Measurements from ENCODE around the gene C3AR1. TPM values are rescaled to one million over a fixed set of nuclear protein-coding genes. Genes with fewer than 3 reads are reported as not detected.

C3AR1 gene
- total and polyA plus RNA-seq, 4 donors = 1.5 to 8.8 (median 5.0) TPM

DNA sequence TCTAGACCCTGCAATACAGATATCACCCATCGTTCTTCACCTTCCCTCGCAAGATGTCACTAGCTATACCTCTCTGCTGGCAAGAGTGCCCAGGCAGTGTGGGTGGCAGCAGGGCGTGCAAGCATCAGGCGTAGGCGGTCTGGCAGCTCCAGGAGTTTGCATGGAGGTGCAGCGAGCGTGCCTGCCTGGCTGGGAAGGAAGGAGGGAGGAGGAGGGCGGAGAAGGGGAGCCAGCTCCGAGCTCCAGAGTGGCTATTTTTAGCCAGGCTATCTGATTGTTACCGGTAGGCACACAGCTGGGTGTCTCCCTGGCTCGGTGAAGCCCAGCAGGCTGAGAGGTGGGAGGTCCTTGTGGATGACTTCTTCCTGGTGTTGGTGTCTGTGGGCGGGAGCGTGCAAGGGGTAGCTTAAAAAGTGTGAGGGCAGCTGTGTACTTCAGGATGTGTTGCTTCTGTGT is 27.5 kb downstream of the C3AR1 start:
- Histone ChIP-seq H3K36me3 (ENCODE audit: control insufficient read depth in 4 of 4, insufficient read depth in 3 of 4, low read depth in 1 of 4, low read length in 3 of 4) (peaks cover 3 to 31% (median 19%) of the 10 kb centered on the region in 4 donors), H3K9me3 (ENCODE audit: control insufficient read depth in 4 of 4, low read length in 3 of 4) (no peaks in the 10 kb centered on the region), H3K27me3 (ENCODE audit: control insufficient read depth in 4 of 4, insufficient read depth in 4 of 4, low read length in 3 of 4) (no peaks in the 10 kb centered on the region), H3K4me3 (ENCODE audit: low read depth in 1 of 3, low read length in 3 of 3) (no peak overlapping the region), H3K27ac (ENCODE audit: low read depth in 1 of 2, low read length in 2 of 2) (no peak overlapping the region), H3K9ac (ENCODE audit: low read depth in 1 of 2, low read length in 2 of 2) (no peak overlapping the region), H3K4me1 (ENCODE audit: control insufficient read depth in 4 of 4, insufficient read depth in 4 of 4, low read length in 3 of 4) (peaks cover 4 to 46% (median 36%) of the 10 kb centered on the region in 4 donors)
- WGBS = 48% methylated on average over 13 of the region's 13 CpGs
- TF ChIP-seq NR2F2 (IDR thresholded peaks at IDR 0.05) (no peak), FOXA1 (IDR thresholded peaks at IDR 0.05) (no peak), SP1 (IDR thresholded peaks at IDR 0.05) (no peak), GABPA (IDR thresholded peaks at IDR 0.05 in 1 of 2, conservative IDR thresholded peaks at IDR 0.05 in 1 of 2) (no peak), JUND (IDR thresholded peaks at IDR 0.05) (no peak), HNF4G (IDR thresholded peaks at IDR 0.05) (no peak), HNF4A (conservative IDR thresholded peaks at IDR 0.05) (no peak), REST (IDR thresholded peaks at IDR 0.05) (no peak), RAD21 (IDR thresholded peaks at IDR 0.05) (no peak), YY1 (IDR thresholded peaks at IDR 0.05) (no peak), FOXA2 (IDR thresholded peaks at IDR 0.05) (no peak), TAF1 (conservative IDR thresholded peaks at IDR 0.05) (no peak), ZBTB33 (IDR thresholded peaks at IDR 0.05) (no peak), EGR1 (IDR thresholded peaks at IDR 0.05; ENCODE audit: low read depth in 2 of 2) (no peak), CTCF (IDR thresholded peaks at IDR 0.05; ENCODE audit: low read depth, low read length, missing input control) (no peak)
- TF ChIP-seq, protein P1, sequence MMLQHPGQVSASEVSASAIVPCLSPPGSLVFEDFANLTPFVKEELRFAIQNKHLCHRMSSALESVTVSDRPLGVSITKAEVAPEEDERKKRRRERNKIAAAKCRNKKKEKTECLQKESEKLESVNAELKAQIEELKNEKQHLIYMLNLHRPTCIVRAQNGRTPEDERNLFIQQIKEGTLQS (IDR thresholded peaks at IDR 0.05) = no peak
- DNase-seq (ENCODE audit: low spot score) = no peak

DNA sequence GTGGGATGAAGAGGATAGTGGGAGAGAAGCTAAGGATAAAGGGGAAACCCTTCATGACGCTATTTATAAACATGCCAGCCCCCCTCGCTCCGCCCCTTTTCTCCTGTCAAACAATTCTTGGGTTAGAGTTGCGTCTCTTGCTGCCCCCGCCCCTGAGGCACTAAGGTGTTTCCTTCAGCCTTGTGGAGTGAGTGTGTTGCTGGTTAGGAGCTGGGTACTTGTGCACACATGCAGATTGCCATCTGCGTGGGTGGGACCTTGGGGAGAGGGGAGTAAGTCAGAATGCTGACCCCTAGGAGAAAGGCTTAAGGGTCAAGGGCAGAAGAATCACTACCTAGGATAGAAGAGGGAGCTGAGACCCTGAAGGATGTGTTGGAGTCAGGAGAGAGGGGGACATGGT is 28.2 kb downstream of the C3AR1 start:
- Histone ChIP-seq H3K27me3 (ENCODE audit: control insufficient read depth in 4 of 4, insufficient read depth in 4 of 4, low read length in 3 of 4) (no peaks in the 10 kb centered on the region), H3K9ac (ENCODE audit: low read depth in 1 of 2, low read length in 2 of 2) (no peak overlapping the region), H3K27ac (ENCODE audit: low read depth in 1 of 2, low read length in 2 of 2) (no peak overlapping the region), H3K36me3 (ENCODE audit: control insufficient read depth in 4 of 4, insufficient read depth in 3 of 4, low read depth in 1 of 4, low read length in 3 of 4) (peaks cover 2 to 26% (median 13%) of the 10 kb centered on the region in 4 donors), H3K9me3 (ENCODE audit: control insufficient read depth in 4 of 4, low read length in 3 of 4) (no peaks in the 10 kb centered on the region), H3K4me3 (ENCODE audit: low read depth in 1 of 3, low read length in 3 of 3) (no peak overlapping the region), H3K4me1 (ENCODE audit: control insufficient read depth in 4 of 4, insufficient read depth in 4 of 4, low read length in 3 of 4) (peaks cover 8 to 54% (median 40%) of the 10 kb centered on the region in 4 donors)
- 79% methylated on average over 6 of the region's 6 CpGs for WGBS
- no peak for DNase-seq (ENCODE audit: low spot score)
- TF ChIP-seq YY1 (IDR thresholded peaks at IDR 0.05) (no peak), FOXA1 (IDR thresholded peaks at IDR 0.05) (no peak), TAF1 (conservative IDR thresholded peaks at IDR 0.05) (no peak), CTCF (IDR thresholded peaks at IDR 0.05; ENCODE audit: low read depth, low read length, missing input control) (no peak), NR2F2 (IDR thresholded peaks at IDR 0.05) (no peak), MAX (IDR thresholded peaks at IDR 0.05) (no peak), REST (IDR thresholded peaks at IDR 0.05) (no peak), JUND (IDR thresholded peaks at IDR 0.05) (no peak), SP1 (IDR thresholded peaks at IDR 0.05) (no peak), RAD21 (IDR thresholded peaks at IDR 0.05) (no peak), RXRA (IDR thresholded peaks at IDR 0.05) (no peak), HNF4A (conservative IDR thresholded peaks at IDR 0.05) (no peak), HNF4G (IDR thresholded peaks at IDR 0.05) (no peak), FOXA2 (IDR thresholded peaks at IDR 0.05) (no peak)

Data from liver (tissue), 9 donors.